ENCODE results near the gene DRGX. TPM values are rescaled to one million over a fixed set of nuclear protein-coding genes. Genes with fewer than 3 reads are reported as not detected.

DRGX gene
- total and polyA plus RNA-seq, 7 donors, result 0.04 TPM; not detected in 6

DNA sequence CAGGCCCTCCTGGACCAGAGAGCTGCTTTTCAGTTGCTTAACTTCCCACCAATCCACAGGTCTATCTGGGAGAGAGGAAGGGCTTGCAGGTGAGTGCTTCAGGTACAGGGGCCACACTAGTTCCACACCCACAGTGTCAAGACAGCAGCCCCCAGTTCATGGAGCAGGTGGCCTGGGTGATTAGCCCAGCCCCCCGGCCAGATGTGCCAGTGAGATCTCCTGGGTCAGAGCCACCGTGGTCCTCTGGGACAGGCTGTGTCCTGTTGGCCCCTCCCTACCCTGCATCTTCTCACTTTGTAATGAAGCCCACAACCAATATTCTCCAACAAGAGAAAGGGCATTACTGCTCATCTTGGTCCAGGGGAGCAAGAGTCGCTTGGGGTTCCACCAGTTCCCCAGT lies 30.6 kb downstream of the DRGX start:
- Histone ChIP-seq H3K27ac (no peak overlapping the region), H3K9me3 (no peaks in the 10 kb centered on the region), H3K27me3 (ENCODE audit: insufficient read depth in 3 of 3, low read length in 2 of 3) (peaks cover 0 to 14% (median 0%) of the 10 kb centered on the region in 3 donors), H3K4me3 (no peak overlapping the region), H3K36me3 (ENCODE audit: insufficient read depth in 1 of 2, low read depth in 1 of 2) (no peaks in the 10 kb centered on the region), H3K4me1 (no peaks in the 10 kb centered on the region)
- intact Hi-C loops (cut with DNase I), result no loop called here
- WGBS, 3 donors, result 71% methylated on average over 3 of the region's 3 CpGs
- ATAC-seq (no peak), DNase-seq (no peak)
- TF ChIP-seq, protein P1, sequence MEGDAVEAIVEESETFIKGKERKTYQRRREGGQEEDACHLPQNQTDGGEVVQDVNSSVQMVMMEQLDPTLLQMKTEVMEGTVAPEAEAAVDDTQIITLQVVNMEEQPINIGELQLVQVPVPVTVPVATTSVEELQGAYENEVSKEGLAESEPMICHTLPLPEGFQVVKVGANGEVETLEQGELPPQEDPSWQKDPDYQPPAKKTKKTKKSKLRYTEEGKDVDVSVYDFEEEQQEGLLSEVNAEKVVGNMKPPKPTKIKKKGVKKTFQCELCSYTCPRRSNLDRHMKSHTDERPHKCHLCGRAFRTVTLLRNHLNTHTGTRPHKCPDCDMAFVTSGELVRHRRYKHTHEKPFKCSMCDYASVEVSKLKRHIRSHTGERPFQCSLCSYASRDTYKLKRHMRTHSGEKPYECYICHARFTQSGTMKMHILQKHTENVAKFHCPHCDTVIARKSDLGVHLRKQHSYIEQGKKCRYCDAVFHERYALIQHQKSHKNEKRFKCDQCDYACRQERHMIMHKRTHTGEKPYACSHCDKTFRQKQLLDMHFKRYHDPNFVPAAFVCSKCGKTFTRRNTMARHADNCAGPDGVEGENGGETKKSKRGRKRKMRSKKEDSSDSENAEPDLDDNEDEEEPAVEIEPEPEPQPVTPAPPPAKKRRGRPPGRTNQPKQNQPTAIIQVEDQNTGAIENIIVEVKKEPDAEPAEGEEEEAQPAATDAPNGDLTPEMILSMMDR (IDR thresholded peaks at IDR 0.05), result no peak

DNA sequence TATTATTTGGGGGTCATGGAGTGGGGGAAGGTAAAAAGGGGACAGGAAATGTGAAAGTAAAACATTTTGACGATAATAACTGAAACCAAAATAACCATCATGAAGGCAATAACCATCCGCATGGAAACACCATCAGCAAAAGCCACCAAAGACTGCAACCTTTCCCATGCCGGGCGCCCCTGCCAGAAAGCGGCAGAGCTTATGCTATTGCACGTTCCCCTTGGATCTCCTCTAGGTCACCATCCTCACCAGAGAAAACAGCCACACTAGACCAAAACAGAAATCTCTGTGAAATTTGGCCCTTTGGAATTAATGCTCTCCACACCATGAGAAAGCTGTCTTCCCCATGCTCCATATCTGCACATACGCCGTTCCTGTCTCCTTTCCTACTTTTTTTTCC lies 31.1 kb downstream of the DRGX start:
- intact Hi-C loops (cut with DNase I), result no loop called here
- ATAC-seq (no peak), DNase-seq (no peak)
- WGBS, 3 donors, result 85 to 90% (median 88%) methylated on average over 8 of the region's 8 CpGs
- Histone ChIP-seq H3K4me3 (no peak overlapping the region), H3K9me3 (no peaks in the 10 kb centered on the region), H3K4me1 (no peaks in the 10 kb centered on the region), H3K36me3 (ENCODE audit: insufficient read depth in 1 of 2, low read depth in 1 of 2) (no peaks in the 10 kb centered on the region), H3K27ac (no peak overlapping the region), H3K27me3 (ENCODE audit: insufficient read depth in 3 of 3, low read length in 2 of 3) (peaks cover 0 to 16% (median 0%) of the 10 kb centered on the region in 3 donors)
- TF ChIP-seq, protein P1 (IDR thresholded peaks at IDR 0.05), result no peak

DNA sequence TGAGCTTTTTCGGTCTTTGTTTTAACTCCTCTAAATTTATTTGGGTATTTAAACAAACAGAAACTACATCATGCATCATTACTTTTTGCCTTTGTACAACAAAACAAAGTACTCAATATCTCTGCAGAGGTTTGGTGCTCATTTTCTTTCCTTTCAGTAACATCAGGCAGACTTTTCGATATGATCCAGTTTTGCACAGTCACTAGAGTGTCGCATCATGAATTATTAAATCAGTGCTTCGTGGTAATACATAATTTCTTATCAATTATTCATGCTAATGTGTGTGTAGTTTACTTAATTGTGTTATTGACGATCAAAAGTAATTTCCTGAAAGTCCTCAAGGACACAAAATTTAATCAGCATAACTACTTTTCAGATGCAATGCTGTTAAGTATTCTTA lies 31.8 kb downstream of the DRGX start:
- H3K27me3 ChIP-seq (ENCODE audit: insufficient read depth in 3 of 3, low read length in 2 of 3), result peaks cover 0 to 16% (median 0%) of the 10 kb centered on the region in 3 donors
- ATAC-seq, result no peak
- no peaks in the 10 kb centered on the region for H3K4me1 ChIP-seq
- TF ChIP-seq, protein P1 (IDR thresholded peaks at IDR 0.05), result no peak
- H3K4me3 ChIP-seq, result no peak overlapping the region
- intact Hi-C loops (cut with DNase I), result no loop called here
- no peaks in the 10 kb centered on the region for H3K36me3 ChIP-seq (ENCODE audit: insufficient read depth in 1 of 2, low read depth in 1 of 2)
- no peaks in the 10 kb centered on the region for H3K9me3 ChIP-seq
- WGBS, 3 donors, result 88 to 89% (median 88%) methylated on average over 5 of the region's 5 CpGs
- no peak for DNase-seq
- H3K27ac ChIP-seq, result no peak overlapping the region

DNA sequence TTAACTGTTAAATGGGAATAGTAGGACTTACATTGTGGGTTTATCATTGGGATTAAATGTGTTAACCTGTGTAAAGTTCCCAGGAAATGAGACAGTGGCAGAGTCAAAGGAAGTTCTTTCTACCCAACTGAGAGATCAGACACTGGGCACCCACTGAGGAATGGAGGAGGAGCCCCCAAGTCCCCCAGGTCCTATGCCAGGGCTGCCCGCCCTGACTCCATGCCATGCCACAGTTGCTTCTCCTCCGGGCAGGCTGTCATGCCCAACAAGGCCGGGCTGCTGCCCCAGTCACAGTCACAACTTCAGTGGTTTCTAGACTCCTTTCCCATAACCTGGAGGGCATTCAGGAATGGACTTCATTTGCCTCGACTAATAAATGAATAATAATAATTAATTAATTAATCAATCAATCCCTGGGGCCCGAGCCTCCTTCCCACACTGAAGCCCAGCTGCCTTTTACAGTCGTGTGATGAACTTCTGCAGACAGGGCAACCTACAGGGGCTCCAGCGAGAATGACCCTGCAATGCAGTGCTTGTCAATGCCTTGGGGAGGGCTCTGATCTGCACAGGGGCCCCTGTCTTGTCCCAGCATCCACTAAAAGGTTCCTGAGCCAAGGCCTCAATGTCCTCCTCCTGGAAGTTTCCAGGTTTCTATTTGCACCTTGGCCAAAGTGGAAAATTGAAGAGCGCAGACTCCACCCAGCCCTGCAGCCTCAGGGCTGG lies 32.4 kb downstream of the DRGX start:
- H3K9me3 ChIP-seq, result no peaks in the 10 kb centered on the region
- H3K27me3 ChIP-seq (ENCODE audit: insufficient read depth in 3 of 3, low read length in 2 of 3), result peaks cover 0 to 15% (median 0%) of the 10 kb centered on the region in 3 donors
- DNase-seq (no peak), ATAC-seq (no peak)
- no peak overlapping the region for H3K27ac ChIP-seq
- intact Hi-C loops (cut with DNase I), result no loop called here
- TF ChIP-seq, protein P1 (IDR thresholded peaks at IDR 0.05), result no peak
- H3K4me1 ChIP-seq, result no peaks in the 10 kb centered on the region
- H3K36me3 ChIP-seq (ENCODE audit: insufficient read depth in 1 of 2, low read depth in 1 of 2), result no peaks in the 10 kb centered on the region
- 83 to 86% (median 85%) methylated on average over 8 of the region's 8 CpGs for WGBS, 3 donors
- H3K4me3 ChIP-seq, result no peak overlapping the region

Measured in psoas muscle (tissue), 8 donors.